RWPE1 (cell line): ENCODE measurements around the gene C6orf62.
A peak's percentile ranks its signal among the peaks of the same experiment; 100 is the strongest.

ENCODE experiments used
- CTCF ChIA-PET: fragments of 350-600 bp; sonication (Branson Sonifier 250); formaldehyde crosslinking; extraction: SDS; loops from one replicate; lab custom pipeline; 2021; lab: Yijun Ruan, JAX
- POLR2A ChIA-PET: fragments of 400-600 bp; formaldehyde crosslinking; extraction: SDS; loops from one replicate; lab custom pipeline; 2020; ENCODE audit warnings: antibody characterized with exemption; ENCODE audit not compliant: low non-redundant PET; lab: Yijun Ruan, JAX
- DNase-seq: peaks from one replicate; pipeline ENCODE4 v3.0.0; 2012; ENCODE audit warnings: low spot score
- H3K27ac ChIP-seq: fragments of 450-650 bp; 2 replicates; pipeline ENCODE4 v1.5.1; 2017
- CTCF ChIP-seq: fragments of 450-650 bp; conservative IDR thresholded peaks from 2 replicates; pipeline ENCODE4 v1.5.1; 2017; ENCODE audit warnings: low read depth, mild to moderate bottlenecking

The C6orf62 gene

GRCh38 chr6:24667378-24667803 is 51.6 kb downstream of the C6orf62 start:
- no peak for DNase-seq
- POLR2A ChIA-PET = no interaction called here
- peak overlapping the region; percentile 89 for H3K27ac ChIP-seq
- CTCF ChIA-PET = interaction anchor here (0.8 to 1.5 kb wide), 3 partner anchors 22 to 176 kb away, joined by 3 to 8 read pairs (median 3); no protein-coding TSS in a partner anchor
- no peak for TF ChIP-seq CTCF

GRCh38 chr6:24666641-24667377 is 52.1 kb downstream of the C6orf62 start, which contains the start of the genes ACOT13 and TDP2:
Gene ACOT13, plus strand, starts transcription at chr6:24667077. Its CDS starts 187 bp downstream, at chr6:24667264.
Gene TDP2, minus strand, starts transcription at chr6:24666899. Its CDS starts 37 bp downstream, at chr6:24666862.
- peak within 1 kb of the TSS; percentile 89 for H3K27ac ChIP-seq
- TF ChIP-seq CTCF = peak; percentile 53; the same call in 1 of the 2 replicates
- POLR2A ChIA-PET = interaction anchor here (1.2 kb wide), 1 partner anchor 83 kb away, joined by 3 read pairs; no protein-coding TSS in a partner anchor
- peak; percentile 96 for DNase-seq
- CTCF ChIA-PET = interaction anchor here (0.7 to 1.5 kb wide), 4 partner anchors 23 to 241 kb away, joined by 3 to 8 read pairs (median 3); no protein-coding TSS in a partner anchor

- H3K27ac ChIP-seq = peak overlapping the region; percentile 89
- peak; percentile 51 for DNase-seq
- no peak for TF ChIP-seq CTCF
- POLR2A ChIA-PET = interaction anchor here (1.2 kb wide), 1 partner anchor 82 kb away, joined by 3 read pairs; no protein-coding TSS in a partner anchor
- CTCF ChIA-PET = interaction anchor here (0.7 to 1.5 kb wide), 2 partner anchors 85 to 241 kb away, joined by 3 to 8 read pairs; no protein-coding TSS in a partner anchor
Measured at GRCh38 chr6:24666097-24666640, 52.8 kb downstream of the C6orf62 start.

- no peak overlapping the region for H3K27ac ChIP-seq
- CTCF ChIA-PET = interaction anchor here (0.6 kb wide), 1 partner anchor 668 kb away, joined by 3 read pairs; no protein-coding TSS in a partner anchor
- no peak for DNase-seq
- POLR2A ChIA-PET = no interaction called here
- no peak for TF ChIP-seq CTCF
Measured at GRCh38 chr6:24664046-24664987, 54.6 kb downstream of the C6orf62 start.

- CTCF ChIA-PET = no interaction called here
Measured at GRCh38 chr6:24663189-24663588, 55.8 kb downstream of the C6orf62 start.

More at GRCh38 chr6:24663189-24663588, 55.8 kb downstream of the C6orf62 start:
- POLR2A ChIA-PET = no interaction called here
- TF ChIP-seq CTCF = no peak
- no peak for DNase-seq
- no peak overlapping the region for H3K27ac ChIP-seq
